HG03025 (cell line): ENCODE results near the gene ALX3.

Source experiments
- ATAC-seq: cut with Tn5 transposase; IDR thresholded peaks from one replicate; pipeline ENCODE4 v1.9.1; 2021; ENCODE audit warnings: mild to moderate bottlenecking, moderate library complexity; ENCODE audit not compliant: unreplicated experiment, low FRiP score

The ALX3 gene

GRCh38 chr1:110070671-110071242 lies at the start of gene ALX3:
TSS of gene ALX3 (minus strand) at chr1:110070672. CDS start at chr1:110070612, 60 bp downstream.
- ATAC-seq: no peak

GRCh38 chr1:110119843-110120242 lies 49.4 kb upstream of the ALX3 start:
- ATAC-seq: no peak

GRCh38 chr1:110118636-110119396 lies 48.3 kb upstream of the ALX3 start:
- ATAC-seq: no peak

GRCh38 chr1:110114784-110115183 lies 44.3 kb upstream of the ALX3 start:
- ATAC-seq: no peak

GRCh38 chr1:110114173-110114572 lies 43.7 kb upstream of the ALX3 start:
- ATAC-seq: no peak

GRCh38 chr1:110113551-110113950 lies 43.1 kb upstream of the ALX3 start:
- no peak for ATAC-seq

- ATAC-seq: no peak
These were observed 42.2 kb upstream of the ALX3 start for GRCh38 chr1:110112656-110113055.

GRCh38 chr1:110112143-110112542 lies 41.7 kb upstream of the ALX3 start, which contains the start of gene UBL4B:
TSS of gene UBL4B (plus strand) at chr1:110112443. CDS start at chr1:110112535, 92 bp downstream.
- no peak for ATAC-seq

- no peak for ATAC-seq
These were observed 40.6 kb upstream of the ALX3 start for GRCh38 chr1:110111081-110111480.

- no peak for ATAC-seq
These were observed 37.5 kb upstream of the ALX3 start for GRCh38 chr1:110107867-110108469.

- no peak for ATAC-seq
These were observed 35.8 kb upstream of the ALX3 start for GRCh38 chr1:110106013-110106941.

- no peak for ATAC-seq
These were observed 31.6 kb upstream of the ALX3 start for GRCh38 chr1:110102081-110102480.

- ATAC-seq: no peak
These were observed 29.9 kb upstream of the ALX3 start for GRCh38 chr1:110100335-110100734.

GRCh38 chr1:110098222-110099026 lies 28.0 kb upstream of the ALX3 start:
- ATAC-seq: no peak

GRCh38 chr1:110097507-110098221 lies 27.2 kb upstream of the ALX3 start:
- ATAC-seq: no peak

- no peak for ATAC-seq
These were observed 24.6 kb upstream of the ALX3 start for GRCh38 chr1:110094931-110095654.

GRCh38 chr1:110092991-110093390 lies 22.5 kb upstream of the ALX3 start:
- no peak for ATAC-seq

- no peak for ATAC-seq
These were observed 21.3 kb upstream of the ALX3 start for GRCh38 chr1:110091791-110092190.

- no peak for ATAC-seq
These were observed 20.9 kb upstream of the ALX3 start for GRCh38 chr1:110091381-110091780.
